Bronchial epithelial cell (primary cell): ENCODE results near the gene CTNNA2. TPM values are rescaled to one million over a fixed set of nuclear protein-coding genes. Genes with fewer than 3 reads are reported as not detected.

Experiments
- DNase-seq: peaks from one replicate; pipeline ENCODE4 v3.0.0-alpha.2; 2010; ENCODE audit warnings: low read depth
- FAIRE-seq: peaks from 2 replicates; lab custom pipeline; 2011; peaks lifted over from hg19 to GRCh38; lab: Jason Lieb, UNC
- H3K27me3 ChIP-seq: 2 replicates; pipeline ENCODE4 v1.5.1; 2011; ENCODE audit warnings: low read length; ENCODE audit not compliant: control insufficient read depth, insufficient read depth
- H3K36me3 ChIP-seq: 2 replicates; pipeline ENCODE4 v1.5.1; 2011; ENCODE audit warnings: low read length; ENCODE audit not compliant: control insufficient read depth, insufficient read depth
- H3K4me3 ChIP-seq: 2 replicates; pipeline ENCODE4 v1.5.1; 2011; ENCODE audit warnings: mild to moderate bottlenecking, low read depth, low read length, control low read depth
- total RNA-seq: library from RNA; depleted of rRNA; stranded (reverse); fragments of >200 nt; gene quantifications from 2 replicates; pipeline ENCODE4 v1.2.1, GENCODE V29; 2014
- TF ChIP-seq, protein P1 (sequence below): IDR thresholded peaks from 2 replicates; pipeline ENCODE4 v1.5.1; 2011; ENCODE audit warnings: mild to moderate bottlenecking, moderate library complexity, low read length, control low read depth, inconsistent platforms; ENCODE audit not compliant: insufficient read depth, severe bottlenecking

Gene CTNNA2
- total RNA-seq, 1 donor from 2014 or later, result not detected

DNA sequence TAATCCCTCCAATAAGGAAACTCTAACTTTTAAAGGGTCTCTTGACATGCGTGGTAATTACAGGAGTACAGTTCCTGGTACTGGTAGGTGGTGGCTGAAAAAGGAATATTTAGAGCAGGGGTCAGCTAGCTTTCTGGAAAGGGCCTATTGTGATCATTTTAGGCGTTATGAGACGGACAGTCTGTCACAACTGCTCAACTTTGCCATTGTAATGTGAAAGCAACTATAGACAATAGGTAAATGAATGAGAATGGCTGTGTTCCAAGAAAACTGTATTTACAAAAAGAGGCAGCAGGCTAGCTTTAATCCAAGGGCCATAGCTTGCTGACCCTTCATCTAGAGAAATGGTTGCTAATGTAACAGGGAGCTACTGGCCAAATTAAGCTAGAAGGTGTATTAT, 969.4 kb downstream of the CTNNA2 start:
- H3K4me3 ChIP-seq, result no peak overlapping the region
- FAIRE-seq, result no peak
- H3K27me3 ChIP-seq, result no peaks in the 10 kb centered on the region
- no peaks in the 10 kb centered on the region for H3K36me3 ChIP-seq
- TF ChIP-seq, protein P1, sequence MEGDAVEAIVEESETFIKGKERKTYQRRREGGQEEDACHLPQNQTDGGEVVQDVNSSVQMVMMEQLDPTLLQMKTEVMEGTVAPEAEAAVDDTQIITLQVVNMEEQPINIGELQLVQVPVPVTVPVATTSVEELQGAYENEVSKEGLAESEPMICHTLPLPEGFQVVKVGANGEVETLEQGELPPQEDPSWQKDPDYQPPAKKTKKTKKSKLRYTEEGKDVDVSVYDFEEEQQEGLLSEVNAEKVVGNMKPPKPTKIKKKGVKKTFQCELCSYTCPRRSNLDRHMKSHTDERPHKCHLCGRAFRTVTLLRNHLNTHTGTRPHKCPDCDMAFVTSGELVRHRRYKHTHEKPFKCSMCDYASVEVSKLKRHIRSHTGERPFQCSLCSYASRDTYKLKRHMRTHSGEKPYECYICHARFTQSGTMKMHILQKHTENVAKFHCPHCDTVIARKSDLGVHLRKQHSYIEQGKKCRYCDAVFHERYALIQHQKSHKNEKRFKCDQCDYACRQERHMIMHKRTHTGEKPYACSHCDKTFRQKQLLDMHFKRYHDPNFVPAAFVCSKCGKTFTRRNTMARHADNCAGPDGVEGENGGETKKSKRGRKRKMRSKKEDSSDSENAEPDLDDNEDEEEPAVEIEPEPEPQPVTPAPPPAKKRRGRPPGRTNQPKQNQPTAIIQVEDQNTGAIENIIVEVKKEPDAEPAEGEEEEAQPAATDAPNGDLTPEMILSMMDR, result no peak
- no peak for DNase-seq

DNA sequence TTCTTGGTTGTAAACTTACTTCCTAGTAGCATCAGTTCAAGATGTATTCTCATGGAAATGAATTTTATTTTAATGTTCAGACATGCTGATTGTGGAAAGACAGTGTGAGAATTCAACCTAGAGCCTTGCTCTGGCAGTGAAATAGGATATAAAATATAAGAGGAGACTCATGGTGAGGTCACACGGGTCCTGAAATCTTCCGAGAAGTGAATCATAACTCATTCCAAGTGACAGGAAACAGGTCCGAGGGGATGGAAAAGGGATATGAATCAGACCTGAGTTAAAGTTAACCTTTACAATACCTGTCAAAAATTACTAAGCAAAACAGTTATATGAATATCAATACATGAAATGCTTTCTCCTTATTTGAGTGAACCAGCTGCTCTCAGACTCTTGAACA, 976.9 kb downstream of the CTNNA2 start:
- DNase-seq (peak; percentile 95), FAIRE-seq (no peak)
- no peak overlapping the region for H3K4me3 ChIP-seq
- H3K36me3 ChIP-seq, result no peaks in the 10 kb centered on the region
- TF ChIP-seq, protein P1, result no peak
- H3K27me3 ChIP-seq, result no peaks in the 10 kb centered on the region

DNA sequence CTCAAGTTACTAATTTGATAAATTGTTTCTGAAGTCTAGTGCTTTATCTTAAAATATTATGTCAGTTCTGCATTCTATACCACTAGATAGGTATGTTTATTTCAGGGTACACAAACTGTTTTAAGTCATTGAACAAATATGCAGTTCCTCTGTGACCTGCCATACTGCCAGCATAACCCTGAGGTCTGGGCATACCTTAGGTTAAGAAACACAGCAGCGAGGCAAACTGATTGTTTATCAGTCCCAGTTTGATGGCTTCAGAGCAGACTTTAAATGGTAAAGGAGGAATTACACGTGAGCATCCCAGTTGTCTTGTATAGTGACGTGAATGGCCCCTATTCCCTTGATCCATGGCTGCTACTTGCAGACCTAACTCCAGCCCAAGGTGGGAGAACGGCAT, 978.1 kb downstream of the CTNNA2 start:
- DNase-seq (peak; percentile 8), FAIRE-seq (no peak)
- Histone ChIP-seq H3K4me3 (no peak overlapping the region), H3K27me3 (no peaks in the 10 kb centered on the region), H3K36me3 (no peaks in the 10 kb centered on the region)
- TF ChIP-seq, protein P1, result no peak

DNA sequence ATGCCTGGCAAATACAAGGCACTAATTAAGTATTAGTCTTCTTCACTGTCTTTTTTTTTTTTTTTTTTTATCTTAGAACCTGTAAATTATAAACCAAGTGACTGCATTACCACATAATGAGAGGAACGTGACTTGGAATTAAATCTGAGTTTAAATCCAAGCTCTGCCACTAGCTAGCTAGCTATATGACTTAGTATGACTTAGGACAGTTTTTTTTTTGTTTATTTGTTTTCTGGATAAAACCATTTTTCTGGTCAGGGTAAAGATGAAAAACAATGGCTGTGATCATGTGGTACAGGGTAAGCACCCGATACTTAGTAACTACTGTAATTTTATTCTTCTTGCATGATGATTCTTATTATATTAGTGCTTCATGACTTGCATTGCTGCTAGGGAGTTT, 983.5 kb downstream of the CTNNA2 start:
- TF ChIP-seq, protein P1, result no peak
- DNase-seq, result no peak
- Histone ChIP-seq H3K4me3 (no peak overlapping the region), H3K27me3 (no peaks in the 10 kb centered on the region), H3K36me3 (no peaks in the 10 kb centered on the region)
- no peak for FAIRE-seq

DNA sequence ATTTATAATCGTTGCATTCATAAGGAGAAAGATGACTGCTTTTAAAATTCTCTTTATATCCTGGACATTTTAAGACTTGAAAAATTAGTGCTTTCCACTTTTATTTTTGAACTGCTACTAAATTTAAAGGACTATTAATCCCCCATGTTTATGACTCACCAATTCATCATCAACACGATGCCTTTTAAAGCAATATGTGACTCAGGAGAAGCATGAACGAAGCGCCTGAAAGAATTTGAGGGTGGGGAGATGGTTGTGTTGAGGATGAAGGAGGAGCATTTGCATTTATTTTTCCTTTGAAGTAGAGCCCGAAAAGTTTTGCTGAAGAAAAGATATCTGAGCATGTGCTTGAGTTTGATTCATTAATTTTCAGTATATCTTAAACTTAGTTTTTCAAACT, 983.9 kb downstream of the CTNNA2 start:
- TF ChIP-seq, protein P1, result no peak
- FAIRE-seq (no peak), DNase-seq (peak; percentile 86)
- Histone ChIP-seq H3K27me3 (no peaks in the 10 kb centered on the region), H3K4me3 (no peak overlapping the region), H3K36me3 (no peaks in the 10 kb centered on the region)

DNA sequence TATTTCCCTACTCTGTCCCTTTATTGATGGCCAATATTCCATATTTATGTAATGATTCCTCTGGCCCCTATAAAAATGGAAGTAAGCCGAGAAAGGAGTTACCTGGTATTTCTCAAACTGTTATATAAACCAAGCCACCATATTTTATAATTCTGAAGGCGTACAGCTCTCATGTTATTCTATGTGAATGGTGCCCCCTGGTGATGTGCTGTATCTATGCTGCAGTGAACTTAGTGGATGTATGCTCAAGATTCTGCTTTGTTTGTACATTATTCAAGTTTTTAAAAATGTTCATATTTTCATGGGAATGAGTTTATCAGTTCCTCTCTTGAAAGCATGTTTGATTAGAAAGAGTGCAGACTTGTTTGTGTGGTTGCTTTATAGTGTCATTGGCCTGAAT, 986.2 kb downstream of the CTNNA2 start:
- TF ChIP-seq, protein P1, result peak; percentile 50
- DNase-seq, result peak; percentile 57
- Histone ChIP-seq H3K36me3 (no peaks in the 10 kb centered on the region), H3K27me3 (no peaks in the 10 kb centered on the region), H3K4me3 (no peak overlapping the region)
- FAIRE-seq, result no peak
